Measurements from ENCODE around the gene SSTR1. TPM values are rescaled to one million over a fixed set of nuclear protein-coding genes. Genes with fewer than 3 reads are reported as not detected.

Gene SSTR1
- total RNA-seq, 1 experiment from 2014 or later, result 0.07 TPM

GRCh38 chr14:38175658-38176057, 32.0 kb upstream of the SSTR1 start:
- no peak for TF ChIP-seq EZH2phosphoT487 (IDR thresholded peaks at IDR 0.05; ENCODE audit: borderline replicate concordance, low read length)
- TF ChIP-seq EZH2 (IDR thresholded peaks at IDR 0.05; ENCODE audit: low read length, unreplicated experiment), result no peak
- Histone ChIP-seq H3K9me2 (replicated peaks; ENCODE audit: low read length) (no peaks in the 10 kb centered on the region), H3K4me3 (ENCODE audit: low read length) (no peak overlapping the region), H3K36me3 (ENCODE audit: low read depth, low read length) (no peaks in the 10 kb centered on the region), H2AFZ (ENCODE audit: low read length) (no peak overlapping the region), H3K79me2 (ENCODE audit: low read length) (no peaks in the 10 kb centered on the region), H4K20me1 (ENCODE audit: low read length) (no peaks in the 10 kb centered on the region), H3K9ac (ENCODE audit: low read length) (no peak overlapping the region), H3K4me2 (ENCODE audit: low read length) (no peak overlapping the region), H3K4me1 (ENCODE audit: insufficient read depth, low read length) (peaks cover 24% of the 10 kb centered on the region), H3K9me3 (ENCODE audit: low read length) (no peaks in the 10 kb centered on the region), H3F3A (ENCODE audit: low read length, unreplicated experiment) (no peaks in the 10 kb centered on the region), H3K27me3 (ENCODE audit: low read length) (no peaks in the 10 kb centered on the region), H3K27ac (ENCODE audit: low read length) (no peak overlapping the region)
- DNase-seq (no peak), ATAC-seq (no peak)
- no TSS peak for BruUV-seq (replicated peaks)
- ChIA-PET POLR2A (ENCODE audit: unreplicated experiment) (no interaction called here), CTCF (no interaction called here)
- intact Hi-C loops (cut with micrococcal nuclease), result no loop called here

- H3K9me3 ChIP-seq (ENCODE audit: low read length), result no peaks in the 10 kb centered on the region
- BruUV-seq (replicated peaks), result no TSS peak
- POLR2A ChIA-PET (ENCODE audit: unreplicated experiment), result no interaction called here
Observed at GRCh38 chr14:38176379-38176778, 31.3 kb upstream of the SSTR1 start.

GRCh38 chr14:38184132-38184531, 23.6 kb upstream of the SSTR1 start:
- H3K4me3 ChIP-seq (ENCODE audit: low read length), result no peak overlapping the region
- H4K20me1 ChIP-seq (ENCODE audit: low read length), result no peaks in the 10 kb centered on the region
- H2AFZ ChIP-seq (ENCODE audit: low read length), result no peak overlapping the region
- DNase-seq, result no peak
- H3F3A ChIP-seq (ENCODE audit: low read length, unreplicated experiment), result no peaks in the 10 kb centered on the region
- TF ChIP-seq EZH2 (IDR thresholded peaks at IDR 0.05; ENCODE audit: low read length, unreplicated experiment) (no peak), CTCF (conservative IDR thresholded peaks at IDR 0.05; ENCODE audit: low read depth, low read length) (no peak), EZH2phosphoT487 (IDR thresholded peaks at IDR 0.05; ENCODE audit: borderline replicate concordance, low read length) (no peak)
- H3K9me3 ChIP-seq (ENCODE audit: low read length), result no peaks in the 10 kb centered on the region
- H3K36me3 ChIP-seq (ENCODE audit: low read depth, low read length), result no peaks in the 10 kb centered on the region
- H3K27ac ChIP-seq (ENCODE audit: low read length), result no peak overlapping the region
- no peaks in the 10 kb centered on the region for H3K4me1 ChIP-seq (ENCODE audit: insufficient read depth, low read length)
- no TSS peak for BruUV-seq (replicated peaks)
- POLR2A ChIA-PET (ENCODE audit: unreplicated experiment), result no interaction called here
- no peak for ATAC-seq
- intact Hi-C loops (cut with micrococcal nuclease), result no loop called here
- H3K4me2 ChIP-seq (ENCODE audit: low read length), result no peak overlapping the region
- CTCF ChIA-PET, result no interaction called here
- H3K27me3 ChIP-seq (ENCODE audit: low read length), result no peaks in the 10 kb centered on the region
- H3K9ac ChIP-seq (ENCODE audit: low read length), result no peak overlapping the region
- H3K9me2 ChIP-seq (replicated peaks; ENCODE audit: low read length), result no peaks in the 10 kb centered on the region
- no peaks in the 10 kb centered on the region for H3K79me2 ChIP-seq (ENCODE audit: low read length)

More at GRCh38 chr14:38176379-38176778, 31.3 kb upstream of the SSTR1 start:
- Histone ChIP-seq H3K4me2 (ENCODE audit: low read length) (no peak overlapping the region), H2AFZ (ENCODE audit: low read length) (no peak overlapping the region), H3K36me3 (ENCODE audit: low read depth, low read length) (no peaks in the 10 kb centered on the region), H3K4me3 (ENCODE audit: low read length) (no peak overlapping the region), H3K9me2 (replicated peaks; ENCODE audit: low read length) (no peaks in the 10 kb centered on the region), H3K4me1 (ENCODE audit: insufficient read depth, low read length) (peaks cover 17% of the 10 kb centered on the region), H3K27me3 (ENCODE audit: low read length) (no peaks in the 10 kb centered on the region), H3K27ac (ENCODE audit: low read length) (no peak overlapping the region), H4K20me1 (ENCODE audit: low read length) (no peaks in the 10 kb centered on the region), H3K79me2 (ENCODE audit: low read length) (no peaks in the 10 kb centered on the region), H3K9ac (ENCODE audit: low read length) (no peak overlapping the region), H3F3A (ENCODE audit: low read length, unreplicated experiment) (no peaks in the 10 kb centered on the region)
- TF ChIP-seq CTCF (conservative IDR thresholded peaks at IDR 0.05; ENCODE audit: low read depth, low read length) (no peak), EZH2 (IDR thresholded peaks at IDR 0.05; ENCODE audit: low read length, unreplicated experiment) (no peak), EZH2phosphoT487 (IDR thresholded peaks at IDR 0.05; ENCODE audit: borderline replicate concordance, low read length) (no peak)
- DNase-seq, result no peak
- CTCF ChIA-PET, result no interaction called here
- ATAC-seq, result no peak
- intact Hi-C loops (cut with micrococcal nuclease), result no loop called here

Data from PC-3 (cell line).